HEK293 (cell line): ENCODE data around the gene IL34.

Experiments used
- CTCF ChIA-PET: fragments of 350-600 bp; formaldehyde crosslinking; extraction: SDS; loops from one replicate; lab custom pipeline; 2021; ENCODE audit warnings: antibody characterized with exemption; lab: Yijun Ruan, JAX
- POLR2A ChIA-PET: fragments of 300-600 bp; formaldehyde crosslinking; extraction: SDS; loops from one replicate; lab custom pipeline; 2020; ENCODE audit warnings: antibody characterized with exemption, inconsistent platforms; lab: Yijun Ruan, JAX
- H3K27ac ChIP-seq: fragments of 200-500 bp; sonication (Bioruptor generic); 2 replicates; pipeline ENCODE4 v1.5.1; 2014; ENCODE audit warnings: low read depth, low read length, control low read depth, inconsistent platforms; ENCODE audit errors: extremely low read depth
- H3K36me3 ChIP-seq, 2 experiments: fragments of 200-500 bp in 1 of 2; sonication (Bioruptor generic) in 1 of 2; 1 replicate in 1 of 2; 2 replicates in 1 of 2; pipeline ENCODE4 v1.5.1; 2014 to 2017; ENCODE audit warnings: inconsistent platforms in 2 of 2, low read length in 2 of 2; ENCODE audit not compliant: control insufficient read depth in 2 of 2, insufficient read depth in 1 of 2
- H3K4me1 ChIP-seq: fragments of 200-500 bp; sonication (Bioruptor generic); 2 replicates; pipeline ENCODE4 v1.5.1; 2014; ENCODE audit warnings: mild to moderate bottlenecking, low read length, inconsistent platforms; ENCODE audit not compliant: control insufficient read depth, insufficient read depth
- H3K4me3 ChIP-seq: 2 replicates; pipeline ENCODE4 v1.5.1; 2011; ENCODE audit warnings: low read depth, mild to moderate bottlenecking, control low read depth, low read length, moderate library complexity
- H3K9me3 ChIP-seq: fragments of 200-500 bp; sonication (Bioruptor generic); 2 replicates; pipeline ENCODE4 v1.5.1; 2014; ENCODE audit warnings: low read depth, low read length, inconsistent platforms; ENCODE audit not compliant: control insufficient read depth, insufficient read depth
- BCL11A ChIP-seq: fragments of 450-650 bp; formaldehyde crosslinking; IDR thresholded peaks from 2 replicates; pipeline ENCODE4 v1.5.1; 2016; ENCODE audit warnings: low read depth, missing biosample characterization, missing genetic modification characterization
- KLF1 ChIP-seq: fragments of 450-650 bp; formaldehyde crosslinking; IDR thresholded peaks from 2 replicates; pipeline ENCODE4 v1.5.1; 2016; ENCODE audit warnings: missing biosample characterization, missing genetic modification characterization
- MEIS1 ChIP-seq: sonication (generic); formaldehyde crosslinking; IDR thresholded peaks from 2 replicates; pipeline ENCODE4 v1.8.1; 2022; ENCODE audit warnings: missing genetic modification reagents, mild to moderate bottlenecking, borderline replicate concordance
- TSHZ1 ChIP-seq: fragments of 450-650 bp; formaldehyde crosslinking; IDR thresholded peaks from 2 replicates; pipeline ENCODE4 v1.5.1; 2016; ENCODE audit warnings: missing biosample characterization, missing genetic modification characterization, borderline replicate concordance
- ZBTB11 ChIP-seq: fragments of 450-650 bp; formaldehyde crosslinking; conservative IDR thresholded peaks from 2 replicates; pipeline ENCODE4 v1.5.1; 2016; ENCODE audit warnings: low read depth, missing biosample characterization, missing genetic modification characterization
- ZFP3 ChIP-seq: fragments of 450-650 bp; formaldehyde crosslinking; IDR thresholded peaks from 2 replicates; pipeline ENCODE4 v1.5.1; 2016; ENCODE audit warnings: low read depth, missing biosample characterization, missing genetic modification characterization
- ZNF114 ChIP-seq: fragments of 450-650 bp; formaldehyde crosslinking; IDR thresholded peaks from 2 replicates; pipeline ENCODE4 v1.5.0; 2017; ENCODE audit warnings: missing biosample characterization, missing genetic modification characterization
- ZNF146 ChIP-seq: fragments of 450-650 bp; formaldehyde crosslinking; IDR thresholded peaks from 2 replicates; pipeline ENCODE4 v1.5.1; 2016; ENCODE audit warnings: missing biosample characterization, missing genetic modification characterization
- ZNF202 ChIP-seq: fragments of 450-650 bp; formaldehyde crosslinking; IDR thresholded peaks from 2 replicates; pipeline ENCODE4 v1.5.1; 2016; ENCODE audit warnings: missing biosample characterization, missing genetic modification characterization, borderline replicate concordance
- ZNF214 ChIP-seq: fragments of 450-650 bp; formaldehyde crosslinking; IDR thresholded peaks from 2 replicates; pipeline ENCODE4 v1.5.1; 2017; ENCODE audit warnings: missing biosample characterization, mild to moderate bottlenecking, missing genetic modification characterization, borderline replicate concordance
- ZNF449 ChIP-seq: fragments of 450-650 bp; formaldehyde crosslinking; IDR thresholded peaks from 2 replicates; pipeline ENCODE4 v1.5.1; 2017; ENCODE audit warnings: missing biosample characterization, mild to moderate bottlenecking, missing genetic modification characterization, moderate library complexity
- ZNF501 ChIP-seq: fragments of 450-650 bp; formaldehyde crosslinking; IDR thresholded peaks from 2 replicates; pipeline ENCODE4 v1.5.1; 2016; ENCODE audit warnings: missing biosample characterization, missing genetic modification characterization
- ZNF513 ChIP-seq: fragments of 450-650 bp; IDR thresholded peaks from 2 replicates; pipeline ENCODE4 v1.5.1; 2018; ENCODE audit warnings: missing biosample characterization, missing genetic modification characterization
- ZNF768 ChIP-seq: fragments of 450-650 bp; formaldehyde crosslinking; IDR thresholded peaks from 2 replicates; pipeline ENCODE4 v1.5.1; 2018; ENCODE audit warnings: missing biosample characterization, mild to moderate bottlenecking, missing genetic modification characterization
- ZNF777 ChIP-seq: fragments of 450-650 bp; formaldehyde crosslinking; IDR thresholded peaks from 2 replicates; pipeline ENCODE4 v1.5.1; 2017; ENCODE audit warnings: missing biosample characterization, missing genetic modification characterization, borderline replicate concordance
- ZSCAN18 ChIP-seq: fragments of 450-650 bp; formaldehyde crosslinking; IDR thresholded peaks from 2 replicates; pipeline ENCODE4 v1.5.1; 2016; ENCODE audit warnings: missing biosample characterization, missing genetic modification characterization

IL34 gene

GRCh38 chr16:70659953-70660671 is 13.8 kb downstream of the IL34 start (continued):
- TF ChIP-seq ZBTB11 (no peak), TSHZ1 (no peak), ZNF768 (no peak), ZSCAN18 (tag by site-specific recombination) (no peak)

- POLR2A ChIA-PET, result no interaction called here
- no peaks in the 10 kb centered on the region for H3K4me1 ChIP-seq
- TF ChIP-seq ZNF146 (tag by site-specific recombination) (no peak), MEIS1 (no peak), ZNF513 (tag by site-specific recombination) (no peak), ZNF449 (tag by site-specific recombination) (peak; percentile 84), KLF1 (tag by site-specific recombination) (peak; percentile 37), BCL11A (no peak), ZNF777 (tag by site-specific recombination) (no peak), ZNF214 (tag by site-specific recombination) (no peak), ZNF202 (no peak), ZNF114 (tag by site-specific recombination) (no peak), ZNF501 (tag by site-specific recombination) (no peak), ZFP3 (tag by site-specific recombination) (no peak)
- no peak overlapping the region for H3K4me3 ChIP-seq
- CTCF ChIA-PET, result no interaction called here
- peaks cover 0 to 29% of the 10 kb centered on the region in 2 experiments; a peak in 1 of 3 replicates for H3K36me3 ChIP-seq
- H3K27ac ChIP-seq, result no peak overlapping the region
- no peaks in the 10 kb centered on the region for H3K9me3 ChIP-seq
Measured at GRCh38 chr16:70660672-70661350, 14.5 kb downstream of the IL34 start.
